ENCODE data around the gene OR10C1.
"Not testable (repeated sequence)": the region's sequence is repeated elsewhere in the genome, so short reads cannot be mapped to it uniquely, and the experiment has no call there.

Gene OR10C1

GRCh38 chr6:29439006-29439405, at the start of gene OR10C1:
TSS of gene OR10C1 (plus strand) at chr6:29439306. CDS start at chr6:29440016, 710 bp downstream.
- no peak for DNase-seq

- DNase-seq = no peak
These were observed 43.8 kb upstream of the OR10C1 start, which contains the start of gene OR12D2 for GRCh38 chr6:29395331-29395730. TSS of gene OR12D2 (plus strand) at chr6:29395631. CDS start at chr6:29396700, 1,069 bp downstream.

- DNase-seq = no peak
These were observed 39.6 kb upstream of the OR10C1 start for GRCh38 chr6:29399525-29399924.

- no peak for DNase-seq
These were observed 35.3 kb upstream of the OR10C1 start for GRCh38 chr6:29403801-29404200.

- DNase-seq = peak; percentile 51
These were observed 24.5 kb upstream of the OR10C1 start, which contains the start of gene OR12D1 for GRCh38 chr6:29414588-29414987. TSS of gene OR12D1 (plus strand) at chr6:29414928.

GRCh38 chr6:29419516-29419915, 19.6 kb upstream of the OR10C1 start:
- DNase-seq = peak; percentile 77

GRCh38 chr6:29424168-29424567, 14.9 kb upstream of the OR10C1 start:
- no peak for DNase-seq

GRCh38 chr6:29424575-29424974, 14.5 kb upstream of the OR10C1 start:
- no peak for DNase-seq

- DNase-seq = no peak
These were observed 14.0 kb upstream of the OR10C1 start for GRCh38 chr6:29425075-29425474.

GRCh38 chr6:29426654-29427053, 12.5 kb upstream of the OR10C1 start:
- DNase-seq = no peak

GRCh38 chr6:29436730-29437129, 2.4 kb upstream of the OR10C1 start:
- DNase-seq = not testable (repeated sequence)

- no peak for DNase-seq
These were observed 3.6 kb downstream of the OR10C1 start for GRCh38 chr6:29442719-29443118.

- DNase-seq = not testable (repeated sequence)
These were observed 4.9 kb downstream of the OR10C1 start for GRCh38 chr6:29444031-29444430.

GRCh38 chr6:29447670-29448069, 8.6 kb downstream of the OR10C1 start:
- DNase-seq = peak; percentile 26

- peak; percentile 0 for DNase-seq
These were observed 12.5 kb downstream of the OR10C1 start for GRCh38 chr6:29451471-29452193.

GRCh38 chr6:29456971-29457370, 17.9 kb downstream of the OR10C1 start, which contains the start of the genes OR11A1 and OR2H1:
TSS of gene OR11A1 (minus strand) at chr6:29457071. CDS start at chr6:29427641, 29,430 bp downstream.
TSS of gene OR2H1 (plus strand) at chr6:29457155. CDS start at chr6:29461770, 4,615 bp downstream.
- DNase-seq = no peak

- DNase-seq = no peak
These were observed 22.1 kb downstream of the OR10C1 start for GRCh38 chr6:29461021-29461814.

- no peak for DNase-seq
These were observed 22.9 kb downstream of the OR10C1 start for GRCh38 chr6:29462022-29462421.

- DNase-seq = no peak
These were observed 26.2 kb downstream of the OR10C1 start for GRCh38 chr6:29465279-29465678.

- no peak for DNase-seq
These were observed 26.7 kb downstream of the OR10C1 start for GRCh38 chr6:29465801-29466200.

- DNase-seq = no peak
These were observed 27.1 kb downstream of the OR10C1 start for GRCh38 chr6:29466241-29466640.

GRCh38 chr6:29474996-29475395, 35.9 kb downstream of the OR10C1 start:
- no peak for DNase-seq

GRCh38 chr6:29477923-29478450, 38.9 kb downstream of the OR10C1 start:
- DNase-seq = no peak

- DNase-seq = no peak
These were observed 39.6 kb downstream of the OR10C1 start for GRCh38 chr6:29478740-29479139.
